ENCODE data around the gene RBL1.
A peak's percentile ranks its signal among the peaks of the same experiment; 100 is the strongest.
"Not testable (repeated sequence)": the region's sequence is repeated elsewhere in the genome, so short reads cannot be mapped to it uniquely, and the experiment has no call there.

RBL1 gene

GRCh38 chr20:36991703-36992102 is 104.1 kb downstream of the RBL1 start:
- DNase-seq, result no peak

DNA sequence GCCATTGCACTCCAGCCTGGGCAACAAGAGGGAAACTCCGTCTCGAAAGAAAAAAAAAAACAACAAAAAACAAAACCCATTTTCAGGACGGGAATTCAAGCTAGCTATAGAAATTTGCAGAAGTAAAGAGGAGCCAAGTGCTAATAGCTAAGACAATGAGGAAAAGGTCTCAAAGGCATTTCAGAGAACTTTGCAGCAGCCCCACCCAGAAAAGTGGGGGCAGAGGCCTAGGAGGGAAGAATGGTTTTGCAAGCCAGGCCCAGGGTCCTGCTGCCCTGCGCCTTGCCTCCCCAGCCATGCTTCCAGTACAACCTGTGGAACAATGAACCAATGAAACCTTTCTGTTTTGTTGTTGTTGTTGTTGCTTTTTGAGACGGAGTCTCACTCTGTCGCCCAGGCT is 106.0 kb downstream of the RBL1 start:
- no peak for DNase-seq

DNA sequence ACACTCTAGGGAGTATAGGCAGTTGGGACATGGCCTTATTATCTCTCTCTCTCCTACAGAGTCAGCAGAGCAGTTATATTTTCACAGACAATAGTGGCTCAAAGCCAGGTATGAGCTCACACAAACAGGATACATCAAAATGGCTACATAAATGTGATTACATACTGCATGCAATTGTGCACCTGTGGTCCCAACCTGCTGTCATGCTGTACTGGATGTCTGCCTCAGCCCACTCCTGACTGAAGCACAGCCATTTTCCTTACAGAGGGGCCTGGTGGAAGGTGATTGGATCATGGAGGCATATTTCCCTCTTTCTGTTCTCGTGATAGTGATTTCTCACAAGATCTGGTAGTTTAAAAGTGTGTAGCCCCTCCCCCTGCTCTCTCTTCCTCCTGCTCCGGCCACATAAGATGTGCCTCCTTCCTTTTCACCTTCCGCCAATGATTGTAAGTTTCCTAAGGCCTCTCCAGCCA is 107.3 kb downstream of the RBL1 start:
- peak in 1 of 4 experiments; percentile 17 for DNase-seq

GRCh38 chr20:36984257-36984638 is 111.5 kb downstream of the RBL1 start:
- DNase-seq, result no peak

GRCh38 chr20:36975099-36975818 is 120.5 kb downstream of the RBL1 start:
- DNase-seq, result peak; percentile 1 to 49 (median 4)

DNA sequence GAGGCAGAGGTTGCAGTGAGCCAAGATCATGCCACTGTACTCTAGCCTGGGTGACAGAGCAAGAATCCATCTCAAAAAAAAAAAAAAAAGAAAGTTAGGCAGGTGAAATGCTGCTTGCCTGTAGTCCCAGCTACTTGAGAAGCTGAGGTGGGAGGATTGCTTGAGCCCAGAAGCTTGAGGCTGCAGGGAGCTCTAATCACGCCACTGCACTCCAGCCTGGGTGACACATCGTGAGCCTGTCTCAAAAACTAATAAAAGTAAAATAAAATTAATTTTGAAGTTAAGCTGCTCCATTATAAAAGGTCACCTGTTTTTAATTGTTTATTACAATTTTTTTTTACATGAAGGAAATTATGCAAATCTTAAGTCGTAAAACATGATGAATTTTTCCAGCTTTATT is 121.1 kb downstream of the RBL1 start:
- DNase-seq, result no peak

- no peak for DNase-seq
Observed at GRCh38 chr20:36971103-36971502, 124.7 kb downstream of the RBL1 start.

DNA sequence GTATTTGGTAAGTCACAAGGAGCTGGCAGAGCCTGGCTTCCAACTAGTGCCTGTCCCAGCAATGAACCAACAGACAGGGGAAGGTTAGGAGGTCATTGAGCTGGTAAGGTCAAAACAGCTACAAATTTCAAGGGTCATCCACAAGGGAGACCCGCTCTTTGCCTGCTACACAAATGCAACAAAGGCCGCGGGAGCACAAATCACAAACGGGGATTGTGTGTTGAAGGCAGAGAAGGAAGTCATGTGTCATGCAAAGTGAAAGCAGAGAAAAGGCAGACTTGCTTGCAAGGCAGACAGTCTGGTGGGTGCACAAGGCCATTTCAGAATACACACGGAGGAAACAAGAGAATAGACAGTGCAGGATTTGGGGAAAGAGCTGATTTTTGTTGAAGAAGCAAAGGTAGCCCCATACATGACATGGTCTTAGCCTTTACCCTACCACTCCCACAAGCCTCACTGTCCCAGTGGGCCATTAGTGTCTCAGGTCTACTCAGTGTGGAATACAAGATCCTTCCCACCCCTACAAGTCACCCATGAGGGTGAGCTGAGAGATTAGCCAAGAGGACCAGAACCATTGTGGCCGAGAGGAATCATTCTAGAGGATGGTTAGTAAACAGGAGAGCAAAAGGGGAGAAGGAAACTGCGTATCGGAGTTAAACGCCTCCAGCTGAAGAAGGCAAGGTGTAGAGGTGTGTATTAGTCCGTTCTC is 126.2 kb downstream of the RBL1 start:
- DNase-seq, result peak in 1 of 4 experiments; percentile 8

DNA sequence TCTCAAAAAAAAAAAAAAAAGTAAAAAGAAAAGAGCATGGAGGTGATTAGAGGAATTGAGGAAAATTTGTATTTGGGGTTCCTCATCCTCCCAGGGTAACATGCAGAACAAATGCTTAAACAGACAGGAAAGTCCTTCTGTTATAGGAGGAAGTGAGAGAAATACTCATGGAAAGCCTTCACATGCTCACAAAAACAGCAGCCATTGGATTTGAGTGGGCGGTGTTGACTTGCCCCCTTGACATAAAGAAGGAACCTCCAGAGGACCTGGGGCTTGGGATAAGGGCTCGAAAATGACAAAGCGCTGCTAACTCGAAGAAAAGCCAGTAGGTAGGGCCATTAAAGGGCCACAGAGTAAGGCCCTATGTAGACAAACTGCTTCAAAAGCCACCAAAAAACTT is 126.7 kb downstream of the RBL1 start:
- no peak for DNase-seq

- DNase-seq, result no peak
Observed at GRCh38 chr20:36967636-36968035, 128.2 kb downstream of the RBL1 start.

GRCh38 chr20:36966965-36967364 is 128.8 kb downstream of the RBL1 start:
- not testable (repeated sequence) for DNase-seq

GRCh38 chr20:36962354-36962941 is 133.3 kb downstream of the RBL1 start:
- DNase-seq, result not testable (repeated sequence)

GRCh38 chr20:36959242-36959641 is 136.6 kb downstream of the RBL1 start:
- no peak for DNase-seq

DNA sequence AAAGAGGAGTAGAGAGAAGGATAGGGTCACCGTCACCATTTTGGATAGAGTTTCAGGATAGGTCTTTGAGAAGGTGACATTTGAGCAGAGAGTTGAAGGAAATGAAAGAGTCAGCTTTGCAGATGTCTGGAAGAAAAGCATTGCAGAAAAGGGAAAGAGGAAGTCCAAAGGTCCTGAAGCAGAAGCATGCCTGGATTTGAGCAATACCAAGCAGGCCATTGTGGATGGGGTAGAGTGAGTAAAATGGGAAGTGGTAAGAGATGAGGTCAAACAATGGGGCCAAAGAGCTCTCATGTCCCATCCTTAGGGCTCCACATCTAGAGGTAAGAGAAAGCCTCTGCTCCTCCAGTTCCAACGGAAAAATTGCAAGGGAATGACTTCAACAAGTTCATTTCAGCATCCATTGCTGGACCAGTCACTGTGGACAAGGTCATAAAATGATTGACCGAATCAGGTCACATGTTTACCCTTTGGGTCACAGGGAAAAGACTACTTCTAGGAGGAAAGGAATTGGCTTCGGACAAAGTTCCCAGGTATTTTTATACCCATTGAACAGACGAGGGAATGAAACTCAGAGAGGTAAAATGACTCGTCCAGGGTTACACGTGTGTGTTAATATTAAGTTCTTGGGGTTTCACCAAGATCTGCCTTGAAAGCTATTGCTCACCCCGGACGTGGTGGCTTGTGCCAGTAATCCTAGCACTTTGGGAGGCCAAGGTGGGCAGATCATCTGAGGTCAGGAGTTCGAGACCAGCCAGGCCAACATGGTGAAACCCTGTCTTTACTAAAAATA is 137.7 kb downstream of the RBL1 start:
- DNase-seq, result no peak

DNA sequence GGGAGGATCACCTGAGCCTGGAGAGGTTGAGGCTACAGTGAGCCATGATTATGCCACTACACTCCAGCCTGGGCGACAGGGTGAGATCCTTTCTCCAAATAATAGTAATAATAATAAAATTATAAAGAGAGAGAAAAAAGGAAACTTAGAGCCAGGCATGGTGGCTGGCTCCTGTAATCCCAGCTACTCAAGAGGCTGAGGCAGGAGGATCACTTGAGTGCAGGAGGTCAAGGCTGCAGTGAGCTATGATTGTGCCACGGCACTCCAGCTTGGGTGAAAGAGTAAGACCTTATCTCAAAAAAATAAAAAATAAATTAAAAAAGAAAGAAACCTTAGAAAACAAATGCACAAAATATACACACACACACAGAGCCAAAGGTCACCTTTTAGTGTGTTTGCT is 139.1 kb downstream of the RBL1 start:
- DNase-seq, result no peak

DNA sequence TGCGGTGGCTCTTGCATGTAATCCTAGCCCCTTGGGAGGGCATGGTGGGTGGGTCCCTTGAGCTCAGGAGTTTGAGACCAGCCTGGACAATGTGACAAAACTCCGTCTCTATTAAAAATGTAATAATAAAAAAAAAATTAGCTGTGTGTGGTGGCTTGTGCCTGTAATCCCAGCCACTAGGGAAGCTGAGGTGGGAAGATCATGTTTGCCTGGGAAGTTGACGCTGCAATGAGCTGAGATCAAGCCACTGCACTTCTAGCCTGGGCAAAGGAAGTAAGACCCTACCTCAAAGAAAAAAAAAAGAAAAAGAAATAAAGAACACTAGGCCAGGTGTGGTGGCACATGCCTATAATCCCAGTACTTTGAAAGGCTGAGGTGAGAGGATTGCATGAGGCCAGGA is 139.8 kb downstream of the RBL1 start:
- no peak for DNase-seq

- no peak for DNase-seq
Observed at GRCh38 chr20:36951979-36952738, 143.6 kb downstream of the RBL1 start.

DNA sequence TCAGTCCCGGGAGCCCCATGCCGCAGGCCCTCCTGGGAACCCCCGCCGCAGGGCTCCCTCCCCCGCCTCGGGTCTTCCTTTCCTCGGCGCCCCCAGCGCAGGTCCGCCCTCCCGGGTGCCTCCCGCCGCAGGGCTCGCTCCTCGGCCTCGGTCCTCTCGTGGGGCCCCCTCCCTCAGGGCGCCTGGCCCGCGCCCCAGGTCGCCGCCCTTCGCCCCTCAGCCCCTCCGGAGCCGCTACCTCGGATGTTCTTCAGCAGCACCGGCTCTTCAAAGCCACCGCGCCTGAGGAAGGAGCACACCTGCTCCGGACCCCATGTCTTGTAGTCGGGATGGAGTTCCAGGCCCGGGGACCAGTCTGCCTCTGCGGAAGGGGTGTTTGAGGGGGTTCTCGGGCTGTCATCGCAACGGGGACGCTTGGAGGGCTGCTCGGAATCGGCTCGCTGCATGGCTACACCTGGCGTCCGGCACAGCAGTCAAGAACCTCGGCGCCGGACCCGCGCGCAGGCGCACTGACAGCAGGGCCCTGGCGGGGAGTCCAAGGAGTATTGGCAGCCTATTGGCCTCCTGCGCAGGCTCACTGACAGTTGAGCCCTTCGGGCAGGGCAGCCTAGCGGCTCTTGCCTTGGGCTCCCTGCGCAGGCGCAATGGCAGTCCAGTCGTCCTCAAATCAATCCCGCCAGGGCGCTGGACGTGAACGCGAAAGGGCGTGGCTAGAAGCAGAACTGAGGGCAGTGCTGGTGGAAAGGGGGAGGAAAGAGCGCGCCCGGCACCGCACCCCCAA is 144.4 kb downstream of the RBL1 start, which contains the start of gene SAMHD1:
TSS of gene SAMHD1 (minus strand) at position 511 of the 781 bp plus-strand sequence. CDS start at position 446, 65 bp downstream.
- peak; percentile 60 to 75 (median 64) for DNase-seq

GRCh38 chr20:36950414-36951197 is 145.2 kb downstream of the RBL1 start:
- peak in 2 of 4 experiments; percentile 40 to 47 for DNase-seq
